NAMALWA (cell line): ENCODE results near the gene UBE2L3.
"Not testable (repeated sequence)": the region's sequence is repeated elsewhere in the genome, so short reads cannot be mapped to it uniquely, and the experiment has no call there.

ENCODE experiments used
- DNase-seq: peaks from one replicate; pipeline ENCODE4 v3.0.0-alpha.2; 2015; ENCODE audit warnings: low spot score

The UBE2L3 gene

GRCh38 chr22:21628386-21629254 lies 61.1 kb downstream of the UBE2L3 start:
- no peak for DNase-seq

- peak; percentile 97 for DNase-seq
These were observed 62.0 kb downstream of the UBE2L3 start, which contains the start of gene YDJC for GRCh38 chr22:21629255-21630149. YDJC (minus strand) TSS chr22:21630022; CDS start chr22:21630014, 8 bp downstream.

GRCh38 chr22:21631025-21631424 lies 63.5 kb downstream of the UBE2L3 start:
- no peak for DNase-seq

- DNase-seq = peak; percentile 92
These were observed 64.9 kb downstream of the UBE2L3 start, which contains the start of gene CCDC116 for GRCh38 chr22:21632237-21632895. CCDC116 (plus strand) TSS chr22:21632760; CDS start chr22:21633182, 422 bp downstream.

GRCh38 chr22:21632931-21633330 lies 65.4 kb downstream of the UBE2L3 start:
- no peak for DNase-seq

GRCh38 chr22:21633481-21633880 lies 66.0 kb downstream of the UBE2L3 start:
- no peak for DNase-seq

GRCh38 chr22:21634081-21634480 lies 66.6 kb downstream of the UBE2L3 start:
- no peak for DNase-seq

GRCh38 chr22:21634844-21635243 lies 67.3 kb downstream of the UBE2L3 start:
- DNase-seq = no peak

- DNase-seq = no peak
These were observed 68.4 kb downstream of the UBE2L3 start for GRCh38 chr22:21635771-21636510.

- DNase-seq = no peak
These were observed 69.2 kb downstream of the UBE2L3 start for GRCh38 chr22:21636629-21637218.

- DNase-seq = not testable (repeated sequence)
These were observed 69.9 kb downstream of the UBE2L3 start for GRCh38 chr22:21637450-21637849.

- no peak for DNase-seq
These were observed 71.8 kb downstream of the UBE2L3 start for GRCh38 chr22:21639359-21639758.

- no peak for DNase-seq
These were observed 73.3 kb downstream of the UBE2L3 start for GRCh38 chr22:21640810-21641209.

- peak; percentile 36 for DNase-seq
These were observed 73.9 kb downstream of the UBE2L3 start for GRCh38 chr22:21641417-21641788.

- peak; percentile 98 for DNase-seq
These were observed 74.5 kb downstream of the UBE2L3 start, which contains the start of gene SDF2L1 for GRCh38 chr22:21641789-21642583. SDF2L1 (plus strand) TSS chr22:21642302; CDS start chr22:21642337, 35 bp downstream.

GRCh38 chr22:21642584-21643448 lies 75.3 kb downstream of the UBE2L3 start:
- peak; percentile 81 for DNase-seq

GRCh38 chr22:21643533-21644357 lies 76.2 kb downstream of the UBE2L3 start:
- DNase-seq = peak; percentile 47

GRCh38 chr22:21645513-21645912 lies 78.0 kb downstream of the UBE2L3 start:
- not testable (repeated sequence) for DNase-seq
